PC-9 (cell line): ENCODE measurements around the gene SYNE1. TPM values are rescaled to one million over a fixed set of nuclear protein-coding genes. Genes with fewer than 3 reads are reported as not detected.

Experiments used
- BruUV-seq: library from RNA; stranded (reverse); fragments of 400-500 nt; replicated peaks from 2 replicates; lab custom pipeline; 2021; lab: Mats Ljungman, UMichigan
- CTCF ChIA-PET: fragments of 300-600 bp; sonication (Branson Sonifier 250); formaldehyde crosslinking; loops from one replicate; lab custom pipeline; 2022; ENCODE audit warnings: antibody characterized with exemption; lab: Charles Lee
- POLR2A ChIA-PET: fragments of 300-600 bp; sonication (Branson Sonifier 250); formaldehyde crosslinking; loops from one replicate; lab custom pipeline; 2022; ENCODE audit warnings: antibody characterized with exemption; ENCODE audit not compliant: unreplicated experiment; lab: Charles Lee
- DNase-seq, 2 experiments: peaks; one replicate each; pipeline versions ENCODE4 v3.0.0 to v3.0.0-alpha.2; 2015 to 2022; ENCODE audit warnings: mixed read lengths in 1 of 2
- H2AFZ ChIP-seq: fragments of 200-600 bp; sonication (generic); 2 replicates; pipeline ENCODE4 v1.8.1; 2017; ENCODE audit warnings: antibody characterized with exemption
- H3F3A ChIP-seq: fragments of 200-600 bp; sonication (generic); 2 replicates; pipeline ENCODE4 v1.8.1; 2017; ENCODE audit warnings: antibody characterized with exemption, mild to moderate bottlenecking, low read depth; ENCODE audit not compliant: insufficient read depth
- H3K27ac ChIP-seq: fragments of 200-600 bp; sonication (generic); 2 replicates; pipeline ENCODE4 v1.6.1; 2016; ENCODE audit warnings: mixed run types
- H3K27me3 ChIP-seq: fragments of 200-600 bp; sonication (generic); 2 replicates; pipeline ENCODE4 v1.6.1; 2016; ENCODE audit warnings: low read depth, mixed run types; ENCODE audit not compliant: insufficient read depth
- H3K36me3 ChIP-seq: fragments of 200-600 bp; sonication (generic); 2 replicates; pipeline ENCODE4 v1.6.1; 2016; ENCODE audit warnings: low read depth, mixed run types
- H3K4me1 ChIP-seq: fragments of 200-600 bp; sonication (generic); replicated peaks from 2 replicates; pipeline ENCODE4 v1.6.1; 2016; ENCODE audit warnings: mixed run types; ENCODE audit not compliant: insufficient read depth
- H3K4me2 ChIP-seq: fragments of 200-600 bp; sonication (generic); 2 replicates; pipeline ENCODE4 v1.6.1; 2017; ENCODE audit warnings: mixed run types
- H3K4me3 ChIP-seq: fragments of 200-600 bp; sonication (generic); 2 replicates; pipeline ENCODE4 v1.6.1; 2016; ENCODE audit warnings: mixed run types
- H3K79me2 ChIP-seq: fragments of 200-600 bp; sonication (generic); 2 replicates; pipeline ENCODE4 v1.6.1; 2017; ENCODE audit warnings: low read depth, mixed run types
- H3K9me2 ChIP-seq: fragments of 200-600 bp; sonication (generic); 2 replicates; pipeline ENCODE4 v1.8.1; 2017; ENCODE audit warnings: mild to moderate bottlenecking; ENCODE audit not compliant: insufficient read depth
- H3K9me3 ChIP-seq: fragments of 200-600 bp; sonication (generic); 2 replicates; pipeline ENCODE4 v1.8.1; 2016; ENCODE audit warnings: low read depth; ENCODE audit not compliant: insufficient read depth
- H4K20me1 ChIP-seq: fragments of 200-600 bp; sonication (generic); 2 replicates; pipeline ENCODE4 v1.8.1; 2017; ENCODE audit not compliant: insufficient read depth
- EZH2 ChIP-seq: fragments of 200-600 bp; sonication (generic); IDR thresholded peaks from 2 replicates; pipeline ENCODE4 v1.8.0; 2017; ENCODE audit warnings: antibody characterized with exemption, low read depth
- intact Hi-C: fragments of 100-400 bp; cut with micrococcal nuclease; formaldehyde crosslinking; loops from one replicate; pipeline ENCODE4 v1.10.0; 2022; ENCODE audit not compliant: unreplicated experiment
- total RNA-seq: library from RNA; stranded (reverse); gene quantifications from 2 replicates; pipeline ENCODE4 v1.2.3, GENCODE V29; 2021
- TF ChIP-seq, protein P1 (sequence below): fragments of 200-600 bp; sonication (generic); conservative IDR thresholded peaks from 2 replicates; pipeline ENCODE4 v1.6.1; 2017; ENCODE audit warnings: mixed run types, antibody characterized with exemption, mild to moderate bottlenecking, moderate library complexity

SYNE1 gene
- total RNA-seq, 1 experiment from 2014 or later = 13.4 TPM

DNA sequence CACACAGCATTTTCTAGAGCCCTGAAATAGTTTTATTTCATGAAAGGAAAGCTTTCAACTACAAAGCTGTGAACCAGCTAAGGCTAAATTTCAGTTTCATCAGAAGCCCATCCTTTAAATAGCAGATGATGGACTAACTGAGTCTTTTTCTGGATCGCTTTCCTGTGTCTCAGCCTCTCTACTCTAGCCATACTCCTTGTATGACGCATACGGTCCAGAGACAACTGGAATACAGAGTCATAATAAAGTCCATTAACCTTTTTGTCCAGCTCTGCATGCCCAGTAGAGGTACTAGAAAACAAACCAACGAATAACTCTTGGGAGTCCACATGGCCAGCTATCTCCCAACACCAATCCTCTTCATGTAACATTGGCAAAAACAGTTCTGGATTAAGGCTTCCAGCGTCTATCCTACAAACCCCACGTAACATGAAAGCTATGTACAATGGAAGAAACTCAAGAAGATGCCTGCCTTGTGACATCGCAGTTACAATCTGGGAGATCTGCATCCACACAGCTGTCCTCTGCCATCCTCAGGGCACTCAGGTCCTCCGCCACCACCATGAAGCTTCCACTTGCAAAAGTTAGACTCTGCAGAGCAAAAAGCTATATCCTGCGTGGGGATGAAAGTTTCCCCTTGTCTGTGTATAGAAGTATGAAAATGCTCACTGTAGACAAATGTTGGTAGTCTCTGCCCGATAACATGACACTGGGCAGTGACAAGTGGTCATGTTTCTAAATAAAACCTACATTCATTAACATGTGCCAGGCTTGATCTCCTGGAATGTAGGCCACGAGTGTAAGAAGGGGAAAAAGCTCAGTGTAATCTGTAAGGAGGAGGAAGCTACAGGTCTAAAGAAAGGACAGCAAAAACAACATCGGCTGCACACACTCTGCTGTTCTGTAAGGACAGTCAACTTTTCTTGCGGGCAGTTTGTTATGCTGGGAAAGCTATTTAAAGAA lies 469.2 kb downstream of the SYNE1 start:
- CTCF ChIA-PET = no interaction called here
- no peak for DNase-seq
- H3K4me3 ChIP-seq = no peak overlapping the region
- no peak overlapping the region for H3K27ac ChIP-seq
- no peaks in the 10 kb centered on the region for H3K9me2 ChIP-seq
- no peaks in the 10 kb centered on the region for H3K27me3 ChIP-seq
- H3F3A ChIP-seq = no peaks in the 10 kb centered on the region
- no peak overlapping the region for H3K4me2 ChIP-seq
- H4K20me1 ChIP-seq = no peaks in the 10 kb centered on the region
- H3K4me1 ChIP-seq = no peaks in the 10 kb centered on the region
- intact Hi-C loops = no loop called here
- no peaks in the 10 kb centered on the region for H3K36me3 ChIP-seq
- H3K9me3 ChIP-seq = 0 out of 2 replicates have a peak, but pooled peaks cover 3% of the 10 kb centered on the region
- no peaks in the 10 kb centered on the region for H3K79me2 ChIP-seq
- POLR2A ChIA-PET = no interaction called here
- TF ChIP-seq, protein P1, sequence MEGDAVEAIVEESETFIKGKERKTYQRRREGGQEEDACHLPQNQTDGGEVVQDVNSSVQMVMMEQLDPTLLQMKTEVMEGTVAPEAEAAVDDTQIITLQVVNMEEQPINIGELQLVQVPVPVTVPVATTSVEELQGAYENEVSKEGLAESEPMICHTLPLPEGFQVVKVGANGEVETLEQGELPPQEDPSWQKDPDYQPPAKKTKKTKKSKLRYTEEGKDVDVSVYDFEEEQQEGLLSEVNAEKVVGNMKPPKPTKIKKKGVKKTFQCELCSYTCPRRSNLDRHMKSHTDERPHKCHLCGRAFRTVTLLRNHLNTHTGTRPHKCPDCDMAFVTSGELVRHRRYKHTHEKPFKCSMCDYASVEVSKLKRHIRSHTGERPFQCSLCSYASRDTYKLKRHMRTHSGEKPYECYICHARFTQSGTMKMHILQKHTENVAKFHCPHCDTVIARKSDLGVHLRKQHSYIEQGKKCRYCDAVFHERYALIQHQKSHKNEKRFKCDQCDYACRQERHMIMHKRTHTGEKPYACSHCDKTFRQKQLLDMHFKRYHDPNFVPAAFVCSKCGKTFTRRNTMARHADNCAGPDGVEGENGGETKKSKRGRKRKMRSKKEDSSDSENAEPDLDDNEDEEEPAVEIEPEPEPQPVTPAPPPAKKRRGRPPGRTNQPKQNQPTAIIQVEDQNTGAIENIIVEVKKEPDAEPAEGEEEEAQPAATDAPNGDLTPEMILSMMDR = no peak
- no peak for TF ChIP-seq EZH2
- BruUV-seq = no TSS peak
- H2AFZ ChIP-seq = peak overlapping the region; percentile 48; the same call in 1 of the 2 replicates

DNA sequence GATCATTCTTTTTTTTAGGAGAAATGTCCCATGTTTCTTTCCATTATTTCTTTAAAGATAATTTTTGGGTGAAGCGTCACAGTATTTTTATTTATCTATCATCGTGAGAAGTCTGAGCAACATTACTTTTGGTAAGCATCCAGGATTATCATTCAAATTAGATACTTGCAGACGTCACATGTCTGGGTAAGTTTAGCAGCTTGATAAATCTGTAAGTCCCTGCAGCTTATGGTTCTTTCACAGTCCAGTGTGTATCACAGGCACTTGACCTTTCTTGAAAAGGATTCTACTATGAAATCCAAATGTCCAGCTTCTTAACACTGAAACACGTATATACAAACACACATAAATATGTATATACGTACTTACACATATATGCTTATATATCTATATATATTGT lies 470.3 kb downstream of the SYNE1 start:
- CTCF ChIA-PET = no interaction called here

DNA sequence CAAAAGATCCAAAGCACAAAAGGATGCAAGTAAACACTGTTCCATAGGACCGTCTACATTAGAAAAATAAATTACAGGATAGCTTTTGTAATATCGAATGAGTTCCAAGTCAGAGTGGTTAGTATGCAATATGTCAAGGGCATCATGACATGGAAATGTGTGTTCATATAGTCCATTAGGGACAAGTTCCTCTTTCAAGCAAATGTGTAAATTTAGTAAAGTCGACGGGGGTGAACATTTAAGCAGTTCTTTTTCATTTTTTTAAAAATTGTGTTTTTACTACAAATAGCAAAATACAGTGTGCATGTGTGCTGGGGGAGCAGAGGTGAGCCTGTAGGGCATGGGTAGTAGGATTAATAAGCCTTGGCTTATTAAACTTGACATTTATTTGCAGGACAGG lies 470.7 kb downstream of the SYNE1 start:
- TF ChIP-seq, protein P1 = no peak
- TF ChIP-seq EZH2 = no peak
- Histone ChIP-seq H4K20me1 (no peaks in the 10 kb centered on the region), H3K36me3 (no peaks in the 10 kb centered on the region), H3K79me2 (no peaks in the 10 kb centered on the region), H3F3A (no peaks in the 10 kb centered on the region), H3K4me2 (no peak overlapping the region), H2AFZ (no peak overlapping the region), H3K27ac (no peak overlapping the region), H3K9me3 (no peaks in the 10 kb centered on the region), H3K27me3 (no peaks in the 10 kb centered on the region), H3K4me1 (no peaks in the 10 kb centered on the region), H3K4me3 (no peak overlapping the region), H3K9me2 (no peaks in the 10 kb centered on the region)
- ChIA-PET CTCF (no interaction called here), POLR2A (no interaction called here)
- no TSS peak for BruUV-seq
- no peak for DNase-seq
- intact Hi-C loops = no loop called here

More for the DNA sequence above, 470.3 kb downstream of the SYNE1 start:
- no peak overlapping the region for H3K27ac ChIP-seq
- H3K4me2 ChIP-seq = no peak overlapping the region
- no peaks in the 10 kb centered on the region for H3K79me2 ChIP-seq
- intact Hi-C loops = no loop called here
- no peak overlapping the region for H3K4me3 ChIP-seq
- TF ChIP-seq, protein P1 = no peak
- no peaks in the 10 kb centered on the region for H3K36me3 ChIP-seq
- H3F3A ChIP-seq = no peaks in the 10 kb centered on the region
- no peaks in the 10 kb centered on the region for H4K20me1 ChIP-seq
- H3K9me2 ChIP-seq = no peaks in the 10 kb centered on the region
- BruUV-seq = no TSS peak
- H3K4me1 ChIP-seq = no peaks in the 10 kb centered on the region
- no peaks in the 10 kb centered on the region for H3K27me3 ChIP-seq
- POLR2A ChIA-PET = no interaction called here
- DNase-seq = no peak
- H3K9me3 ChIP-seq = no peaks in the 10 kb centered on the region
- no peak overlapping the region for H2AFZ ChIP-seq
